PC-9 (cell line): ENCODE results near the gene HPS3.

Experiments
- EZH2 ChIP-seq: fragments of 200-600 bp; sonication (generic); IDR thresholded peaks from 2 replicates; pipeline ENCODE4 v1.8.0; 2017; ENCODE audit warnings: antibody characterized with exemption, low read depth
- TF ChIP-seq, protein P1 (sequence below): fragments of 200-600 bp; sonication (generic); conservative IDR thresholded peaks from 2 replicates; pipeline ENCODE4 v1.6.1; 2017; ENCODE audit warnings: mixed run types, antibody characterized with exemption, mild to moderate bottlenecking, moderate library complexity

DNA sequence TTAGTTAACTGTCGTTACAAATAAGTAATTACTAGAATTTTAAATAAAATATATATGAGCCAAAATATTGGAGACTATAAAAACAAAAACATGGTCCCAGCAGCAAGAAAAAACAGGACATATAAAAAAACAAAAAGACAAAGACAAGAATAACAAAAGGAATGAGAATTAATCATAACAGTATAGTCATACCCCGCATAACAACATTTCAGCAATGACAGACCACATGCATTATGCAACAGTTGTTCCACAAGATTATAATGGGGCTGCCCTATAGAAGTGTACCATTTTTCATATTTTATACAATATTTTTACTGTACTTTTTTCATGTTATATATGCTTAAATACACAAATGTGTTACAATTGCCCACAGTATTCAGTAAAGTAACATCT lies 48.7 kb upstream of the HPS3 start:
- TF ChIP-seq, protein P1, sequence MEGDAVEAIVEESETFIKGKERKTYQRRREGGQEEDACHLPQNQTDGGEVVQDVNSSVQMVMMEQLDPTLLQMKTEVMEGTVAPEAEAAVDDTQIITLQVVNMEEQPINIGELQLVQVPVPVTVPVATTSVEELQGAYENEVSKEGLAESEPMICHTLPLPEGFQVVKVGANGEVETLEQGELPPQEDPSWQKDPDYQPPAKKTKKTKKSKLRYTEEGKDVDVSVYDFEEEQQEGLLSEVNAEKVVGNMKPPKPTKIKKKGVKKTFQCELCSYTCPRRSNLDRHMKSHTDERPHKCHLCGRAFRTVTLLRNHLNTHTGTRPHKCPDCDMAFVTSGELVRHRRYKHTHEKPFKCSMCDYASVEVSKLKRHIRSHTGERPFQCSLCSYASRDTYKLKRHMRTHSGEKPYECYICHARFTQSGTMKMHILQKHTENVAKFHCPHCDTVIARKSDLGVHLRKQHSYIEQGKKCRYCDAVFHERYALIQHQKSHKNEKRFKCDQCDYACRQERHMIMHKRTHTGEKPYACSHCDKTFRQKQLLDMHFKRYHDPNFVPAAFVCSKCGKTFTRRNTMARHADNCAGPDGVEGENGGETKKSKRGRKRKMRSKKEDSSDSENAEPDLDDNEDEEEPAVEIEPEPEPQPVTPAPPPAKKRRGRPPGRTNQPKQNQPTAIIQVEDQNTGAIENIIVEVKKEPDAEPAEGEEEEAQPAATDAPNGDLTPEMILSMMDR, result no peak
- TF ChIP-seq EZH2, result no peak
